Gastrocnemius medialis (tissue), 4 donors: ENCODE measurements around the gene TMIGD2.

Experiments used
- POLR2A ChIP-seq, 2 donors: fragments of 450-650 bp; IDR thresholded peaks; one replicate each; pipeline ENCODE4 v1.6.1; 2017; ENCODE audit warnings: antibody characterized with exemption in 2 of 2, mild to moderate bottlenecking in 2 of 2, moderate library complexity in 2 of 2
- TF ChIP-seq, protein P1 (sequence below), 5 experiments: fragments of 450-650 bp in 3 of 5; fragments of 200-600 bp in 2 of 5; sonication (generic) in 2 of 5; IDR thresholded peaks in 4 of 5; conservative IDR thresholded peaks in 1 of 5; 1 replicate in 4 of 5; 2 replicates in 1 of 5; pipeline ENCODE4 v1.5.1; 2016 to 2019; ENCODE audit warnings: antibody characterized with exemption in 5 of 5, mild to moderate bottlenecking in 3 of 5, moderate library complexity in 3 of 5

DNA sequence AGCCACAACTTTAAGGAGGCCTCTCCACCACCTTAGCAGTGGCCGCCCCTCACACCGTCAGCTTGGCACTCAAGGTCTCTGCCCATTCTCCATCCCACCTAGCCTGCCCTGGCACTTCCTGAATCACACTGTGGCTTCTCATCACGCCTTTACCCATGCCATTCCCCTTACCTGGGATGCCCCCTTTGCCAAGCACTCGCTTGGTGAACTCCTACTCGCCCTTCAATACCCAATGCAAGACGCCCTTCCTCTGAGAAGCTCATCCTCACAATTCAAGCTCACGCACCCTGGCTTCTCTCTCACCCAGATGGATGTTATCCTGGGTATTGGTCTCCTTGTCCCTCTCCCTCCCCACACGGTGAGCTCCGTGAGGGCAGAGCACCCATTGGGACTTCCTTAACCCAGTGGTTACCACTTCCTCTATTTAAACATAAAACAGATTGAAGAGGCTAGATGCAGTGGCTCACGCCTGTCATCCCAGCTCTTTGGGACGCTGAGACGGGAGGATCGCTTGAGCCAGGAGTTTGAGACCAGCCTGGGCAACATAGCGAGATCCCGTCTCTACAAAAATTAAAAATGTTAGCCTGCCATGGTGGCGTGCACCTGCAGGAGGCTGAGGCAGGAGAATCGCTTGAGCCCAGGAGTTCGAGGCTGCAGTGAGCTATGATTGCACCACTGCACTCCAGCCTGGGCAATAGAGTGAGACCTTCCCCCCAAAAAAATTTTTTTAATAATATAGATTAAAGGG, 35.8 kb downstream of the TMIGD2 start:
- no peak for TF ChIP-seq POLR2A (IDR thresholded peaks at IDR 0.05)
- TF ChIP-seq, protein P1, sequence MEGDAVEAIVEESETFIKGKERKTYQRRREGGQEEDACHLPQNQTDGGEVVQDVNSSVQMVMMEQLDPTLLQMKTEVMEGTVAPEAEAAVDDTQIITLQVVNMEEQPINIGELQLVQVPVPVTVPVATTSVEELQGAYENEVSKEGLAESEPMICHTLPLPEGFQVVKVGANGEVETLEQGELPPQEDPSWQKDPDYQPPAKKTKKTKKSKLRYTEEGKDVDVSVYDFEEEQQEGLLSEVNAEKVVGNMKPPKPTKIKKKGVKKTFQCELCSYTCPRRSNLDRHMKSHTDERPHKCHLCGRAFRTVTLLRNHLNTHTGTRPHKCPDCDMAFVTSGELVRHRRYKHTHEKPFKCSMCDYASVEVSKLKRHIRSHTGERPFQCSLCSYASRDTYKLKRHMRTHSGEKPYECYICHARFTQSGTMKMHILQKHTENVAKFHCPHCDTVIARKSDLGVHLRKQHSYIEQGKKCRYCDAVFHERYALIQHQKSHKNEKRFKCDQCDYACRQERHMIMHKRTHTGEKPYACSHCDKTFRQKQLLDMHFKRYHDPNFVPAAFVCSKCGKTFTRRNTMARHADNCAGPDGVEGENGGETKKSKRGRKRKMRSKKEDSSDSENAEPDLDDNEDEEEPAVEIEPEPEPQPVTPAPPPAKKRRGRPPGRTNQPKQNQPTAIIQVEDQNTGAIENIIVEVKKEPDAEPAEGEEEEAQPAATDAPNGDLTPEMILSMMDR (IDR thresholded peaks at IDR 0.05 in 4 of 5, conservative IDR thresholded peaks at IDR 0.05 in 1 of 5): no peak
